Measurements from ENCODE around the gene P2RX4.

- no peak for TF ChIP-seq CEBPB (IDR thresholded peaks at IDR 0.05; ENCODE audit: low read depth, low read length)
- TF ChIP-seq CTCF (conservative IDR thresholded peaks at IDR 0.05; ENCODE audit: low read depth, low read length) = no peak
- TF ChIP-seq POLR2A (IDR thresholded peaks at IDR 0.05; ENCODE audit: low read depth, low read length) = no peak
- TF ChIP-seq RAD21 (IDR thresholded peaks at IDR 0.05; ENCODE audit: low read length) = no peak
- TF ChIP-seq MAFK (IDR thresholded peaks at IDR 0.05; ENCODE audit: low read depth, low read length) = no peak
- no peak for TF ChIP-seq FOS (IDR thresholded peaks at IDR 0.05; ENCODE audit: low read depth, low read length)
- no peak for TF ChIP-seq RCOR1 (IDR thresholded peaks at IDR 0.05; ENCODE audit: insufficient replicate concordance, low read length)
- TF ChIP-seq CHD1 (IDR thresholded peaks at IDR 0.05; ENCODE audit: low read depth, low read length) = no peak
- no peak for TF ChIP-seq RFX5 (IDR thresholded peaks at IDR 0.05; ENCODE audit: low read depth, low read length)
- no peak for TF ChIP-seq ELK1 (IDR thresholded peaks at IDR 0.05; ENCODE audit: borderline replicate concordance, low read depth, low read length)
- no peak for TF ChIP-seq MXI1 (IDR thresholded peaks at IDR 0.05; ENCODE audit: borderline replicate concordance, low read depth, low read length)
These were observed 28.8 kb downstream of the P2RX4 start for GRCh38 chr12:121238604-121239350.
